Measurements from ENCODE around the gene NKAIN4. TPM values are rescaled to one million over a fixed set of nuclear protein-coding genes. Genes with fewer than 3 reads are reported as not detected.

Gene NKAIN4
- total and polyA plus RNA-seq, 2 donors from 2014 or later, result 29.7 to 107 TPM

GRCh38 chr20:63246490-63247288 lies 7.6 kb downstream of the NKAIN4 start:
- intact Hi-C loops (cut with DNase I), result no loop called here
- DNase-seq, result peak; percentile 68 to 91 (median 77)
- no peaks in the 10 kb centered on the region for H3K27me3 ChIP-seq (ENCODE audit: control insufficient read depth, insufficient read depth, low read length)
- peak overlapping the region; percentile 43 to 53 for H3K27ac ChIP-seq (ENCODE audit: low read depth in 2 of 2, low read length in 2 of 2)
- H3K4me1 ChIP-seq (ENCODE audit: control insufficient read depth in 2 of 3, insufficient read depth in 2 of 3, low read depth in 1 of 3, low read length in 3 of 3), result peaks cover 0 to 20% (median 2%) of the 10 kb centered on the region in 3 donors
- no peaks in the 10 kb centered on the region for H3K36me3 ChIP-seq (ENCODE audit: control insufficient read depth in 2 of 3, insufficient read depth in 3 of 3, low read length in 3 of 3)
- H3K9ac ChIP-seq (ENCODE audit: low read length in 3 of 3), result no peak overlapping the region
- H3K9me3 ChIP-seq (ENCODE audit: control insufficient read depth in 2 of 3, insufficient read depth in 1 of 3, low read length in 3 of 3), result no peaks in the 10 kb centered on the region
- TF ChIP-seq CTCF (IDR thresholded peaks at IDR 0.05; ENCODE audit: borderline replicate concordance, extremely low read depth, insufficient read depth), result no peak
- no peak for FAIRE-seq
- H3K4me3 ChIP-seq (ENCODE audit: low read length in 3 of 3), result peak overlapping the region in 1 of 3 donors; percentile 21

GRCh38 chr20:63244468-63244867 lies 9.8 kb downstream of the NKAIN4 start:
- H3K4me3 ChIP-seq (ENCODE audit: low read length in 3 of 3), result no peak overlapping the region
- intact Hi-C loops (cut with DNase I), result no loop called here
- FAIRE-seq (no peak), DNase-seq (peak in 1 of 5 donors; percentile 47)
- no peak for TF ChIP-seq CTCF (IDR thresholded peaks at IDR 0.05; ENCODE audit: borderline replicate concordance, extremely low read depth, insufficient read depth)
- H3K27me3 ChIP-seq (ENCODE audit: control insufficient read depth, insufficient read depth, low read length), result no peaks in the 10 kb centered on the region
- no peaks in the 10 kb centered on the region for H3K36me3 ChIP-seq (ENCODE audit: control insufficient read depth in 2 of 3, insufficient read depth in 3 of 3, low read length in 3 of 3)
- no peaks in the 10 kb centered on the region for H3K9me3 ChIP-seq (ENCODE audit: control insufficient read depth in 2 of 3, insufficient read depth in 1 of 3, low read length in 3 of 3)
- H3K9ac ChIP-seq (ENCODE audit: low read length in 3 of 3), result no peak overlapping the region
- no peak overlapping the region for H3K27ac ChIP-seq (ENCODE audit: low read depth in 2 of 2, low read length in 2 of 2)
- peaks cover 0 to 17% (median 2%) of the 10 kb centered on the region in 3 donors for H3K4me1 ChIP-seq (ENCODE audit: control insufficient read depth in 2 of 3, insufficient read depth in 2 of 3, low read depth in 1 of 3, low read length in 3 of 3)

GRCh38 chr20:63243604-63244247 lies 10.5 kb downstream of the NKAIN4 start:
- H3K27ac ChIP-seq (ENCODE audit: low read depth in 2 of 2, low read length in 2 of 2), result no peak overlapping the region
- no peaks in the 10 kb centered on the region for H3K27me3 ChIP-seq (ENCODE audit: control insufficient read depth, insufficient read depth, low read length)
- FAIRE-seq (no peak), DNase-seq (no peak)
- intact Hi-C loops (cut with DNase I), result no loop called here
- peaks cover 0 to 16% (median 2%) of the 10 kb centered on the region in 3 donors for H3K4me1 ChIP-seq (ENCODE audit: control insufficient read depth in 2 of 3, insufficient read depth in 2 of 3, low read depth in 1 of 3, low read length in 3 of 3)
- TF ChIP-seq CTCF (IDR thresholded peaks at IDR 0.05; ENCODE audit: borderline replicate concordance, extremely low read depth, insufficient read depth), result no peak
- no peaks in the 10 kb centered on the region for H3K9me3 ChIP-seq (ENCODE audit: control insufficient read depth in 2 of 3, insufficient read depth in 1 of 3, low read length in 3 of 3)
- no peak overlapping the region for H3K9ac ChIP-seq (ENCODE audit: low read length in 3 of 3)
- no peaks in the 10 kb centered on the region for H3K36me3 ChIP-seq (ENCODE audit: control insufficient read depth in 2 of 3, insufficient read depth in 3 of 3, low read length in 3 of 3)
- no peak overlapping the region for H3K4me3 ChIP-seq (ENCODE audit: low read length in 3 of 3)

Measured in kidney (tissue), 14 donors.